WERI-Rb-1 (cell line): Measurements from ENCODE around the gene PTPN23.

ENCODE experiments used
- DNase-seq: peaks from one replicate; pipeline ENCODE4 v3.0.0-alpha.2; 2020
- H3K27ac ChIP-seq: fragments of 250-450 bp; sonication (Bioruptor Pico); 2 replicates; pipeline ENCODE4 v1.5.1; 2020; ENCODE audit warnings: mild to moderate bottlenecking, moderate library complexity
- H3K27me3 ChIP-seq: fragments of 250-450 bp; sonication (Bioruptor Pico); 2 replicates; pipeline ENCODE4 v1.5.1; 2021; ENCODE audit warnings: mild to moderate bottlenecking, low read depth, moderate library complexity; ENCODE audit not compliant: insufficient read depth, severe bottlenecking
- H3K36me3 ChIP-seq: fragments of 250-450 bp; sonication (Bioruptor Pico); 2 replicates; pipeline ENCODE4 v1.5.1; 2020; ENCODE audit warnings: mild to moderate bottlenecking, moderate library complexity
- H3K4me3 ChIP-seq: 2 replicates; pipeline ENCODE4 v1.5.1; 2011; ENCODE audit warnings: low read depth, mild to moderate bottlenecking, control low read depth, low read length
- H3K9me3 ChIP-seq: fragments of 250-450 bp; sonication (Bioruptor Pico); 2 replicates; pipeline ENCODE4 v1.5.1; 2021; ENCODE audit warnings: mild to moderate bottlenecking, moderate library complexity; ENCODE audit not compliant: severe bottlenecking
- CTCF ChIP-seq: IDR thresholded peaks from 2 replicates; pipeline ENCODE4 v1.5.1; 2011; ENCODE audit warnings: low read depth, mild to moderate bottlenecking, control low read depth, inconsistent platforms, low read length

The PTPN23 gene

GRCh38 chr3:47407896-47408838 is 27.3 kb downstream of the PTPN23 start:
- Histone ChIP-seq H3K27ac (no peak overlapping the region), H3K27me3 (no peaks in the 10 kb centered on the region), H3K36me3 (peaks cover 73% of the 10 kb centered on the region), H3K9me3 (no peaks in the 10 kb centered on the region), H3K4me3 (no peak overlapping the region)
- no peak for TF ChIP-seq CTCF
- DNase-seq: no peak

- no peak overlapping the region for H3K27ac ChIP-seq
- TF ChIP-seq CTCF: no peak
- no peak for DNase-seq
- H3K36me3 ChIP-seq: peaks cover 76% of the 10 kb centered on the region
- H3K9me3 ChIP-seq: no peaks in the 10 kb centered on the region
- no peaks in the 10 kb centered on the region for H3K27me3 ChIP-seq
- H3K4me3 ChIP-seq: no peak overlapping the region
These were observed 28.0 kb downstream of the PTPN23 start for GRCh38 chr3:47408839-47409229.

GRCh38 chr3:47409284-47409683 is 28.5 kb downstream of the PTPN23 start:
- no peaks in the 10 kb centered on the region for H3K9me3 ChIP-seq

GRCh38 chr3:47409688-47410416 is 29.0 kb downstream of the PTPN23 start:
- Histone ChIP-seq H3K36me3 (peaks cover 86% of the 10 kb centered on the region), H3K9me3 (no peaks in the 10 kb centered on the region), H3K27ac (no peak overlapping the region), H3K27me3 (no peaks in the 10 kb centered on the region), H3K4me3 (no peak overlapping the region)
- no peak for DNase-seq
- TF ChIP-seq CTCF: no peak

More at GRCh38 chr3:47409284-47409683, 28.5 kb downstream of the PTPN23 start:
- H3K27ac ChIP-seq: no peak overlapping the region
- DNase-seq: no peak
- no peaks in the 10 kb centered on the region for H3K27me3 ChIP-seq
- H3K36me3 ChIP-seq: peaks cover 81% of the 10 kb centered on the region
- TF ChIP-seq CTCF: no peak
- H3K4me3 ChIP-seq: no peak overlapping the region

- Histone ChIP-seq H3K9me3 (no peaks in the 10 kb centered on the region), H3K27ac (no peak overlapping the region), H3K27me3 (no peaks in the 10 kb centered on the region), H3K36me3 (peaks cover 85% of the 10 kb centered on the region), H3K4me3 (no peak overlapping the region)
- TF ChIP-seq CTCF: no peak
- DNase-seq: no peak
These were observed 29.5 kb downstream of the PTPN23 start for GRCh38 chr3:47410417-47410720.
